Endothelial cell (in vitro differentiated cells): ENCODE data around the gene RPL28. TPM values are rescaled to one million over a fixed set of nuclear protein-coding genes. Genes with fewer than 3 reads are reported as not detected.

Experiments
- DNase-seq: peaks from one replicate; pipeline ENCODE4 v3.0.0; 2021; ENCODE audit warnings: low spot score
- H3K27ac Mint-ChIP-seq: one replicate; pipeline ENCODE4 v1.8.0; 2021; ENCODE audit warnings: mixed read lengths, inconsistent platforms; ENCODE audit not compliant: unreplicated experiment
- H3K27me3 Mint-ChIP-seq: one replicate; pipeline ENCODE4 v1.8.0; 2021; ENCODE audit warnings: mild to moderate bottlenecking, moderate library complexity, mixed read lengths, inconsistent platforms; ENCODE audit not compliant: unreplicated experiment
- H3K36me3 Mint-ChIP-seq: one replicate; pipeline ENCODE4 v1.8.0; 2021; ENCODE audit warnings: mild to moderate bottlenecking, low read depth, mixed read lengths, inconsistent platforms; ENCODE audit not compliant: unreplicated experiment
- H3K4me1 Mint-ChIP-seq: one replicate; pipeline ENCODE4 v1.8.0; 2021; ENCODE audit warnings: mild to moderate bottlenecking, mixed read lengths, inconsistent platforms; ENCODE audit not compliant: unreplicated experiment
- H3K4me3 Mint-ChIP-seq: one replicate; pipeline ENCODE4 v1.8.0; 2021; ENCODE audit warnings: mild to moderate bottlenecking, mixed read lengths, inconsistent platforms; ENCODE audit not compliant: unreplicated experiment
- H3K9me3 Mint-ChIP-seq: one replicate; pipeline ENCODE4 v1.8.0; 2021; ENCODE audit warnings: mixed read lengths, inconsistent platforms; ENCODE audit not compliant: unreplicated experiment
- CTCF ChIP-seq: fragments of 200-600 bp; sonication (generic); IDR thresholded peaks from one replicate; pipeline ENCODE4 v1.5.0; 2021; ENCODE audit warnings: antibody characterized with exemption; ENCODE audit not compliant: unreplicated experiment
- total RNA-seq: library from RNA; stranded (reverse); fragmentation: NEBNext Ultra II Directional; extraction: Animal tissue kit (Norgen Biotek cat#: 25700); gene quantifications from one replicate; pipeline ENCODE4 v1.2.1, GENCODE V29; 2021; ENCODE audit not compliant: unreplicated experiment

The RPL28 gene
- total RNA-seq, 1 donor from 2014 or later: 3,792 TPM

- no peaks in the 10 kb centered on the region for H3K36me3 Mint-ChIP-seq
- no peak for DNase-seq
- H3K27ac Mint-ChIP-seq: no peak overlapping the region
- no peak overlapping the region for H3K4me3 Mint-ChIP-seq
- no peaks in the 10 kb centered on the region for H3K9me3 Mint-ChIP-seq
- no peak for TF ChIP-seq CTCF
- H3K4me1 Mint-ChIP-seq: peaks cover 8% of the 10 kb centered on the region
- H3K27me3 Mint-ChIP-seq: peaks cover 28% of the 10 kb centered on the region
Observed at GRCh38 chr19:55368701-55369563, 16.8 kb upstream of the RPL28 start.

DNA sequence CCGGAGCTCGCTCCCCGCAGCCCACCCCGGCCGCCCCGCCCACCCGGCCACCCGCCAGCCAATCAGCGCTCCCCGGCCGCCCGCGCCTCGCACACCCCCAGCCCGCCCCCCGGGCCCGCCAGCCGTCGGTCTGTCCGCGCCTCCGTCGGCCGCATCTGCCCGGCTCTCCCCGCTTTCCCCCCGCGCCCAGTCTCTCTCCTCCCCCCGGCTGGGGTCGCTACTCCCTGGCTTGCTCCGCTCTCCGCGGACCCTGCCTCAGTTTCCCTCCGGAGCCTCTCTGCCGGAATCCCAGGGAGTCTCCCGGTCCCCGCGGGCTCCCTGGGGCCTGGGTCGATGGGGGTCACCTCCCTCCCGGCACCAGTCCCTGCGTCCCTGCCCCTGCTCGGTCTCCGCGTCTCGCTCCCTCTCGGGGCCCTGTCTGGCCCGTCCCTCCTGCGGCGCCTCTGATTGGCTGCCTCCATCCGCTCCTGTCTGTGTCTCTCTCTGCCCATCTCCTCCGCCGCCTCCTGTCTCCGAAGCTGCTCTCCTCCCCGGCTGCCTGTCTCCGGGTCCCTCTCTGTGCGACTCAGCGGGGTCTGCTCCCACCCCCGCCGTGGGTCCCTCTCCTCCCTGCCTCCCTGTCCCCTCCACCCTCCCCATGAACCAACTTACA, 16.0 kb upstream of the RPL28 start:
- no peak overlapping the region for H3K27ac Mint-ChIP-seq
- H3K4me1 Mint-ChIP-seq: peaks cover 8% of the 10 kb centered on the region
- no peaks in the 10 kb centered on the region for H3K9me3 Mint-ChIP-seq
- H3K4me3 Mint-ChIP-seq: no peak overlapping the region
- no peaks in the 10 kb centered on the region for H3K36me3 Mint-ChIP-seq
- peak; percentile 30 for DNase-seq
- peaks cover 25% of the 10 kb centered on the region for H3K27me3 Mint-ChIP-seq
- TF ChIP-seq CTCF: no peak

GRCh38 chr19:55370305-55370988, 15.3 kb upstream of the RPL28 start, which contains the start of gene IL11:
IL11 (minus strand) TSS chr19:55370463; CDS start chr19:55370310, 153 bp downstream.
- Mint-ChIP-seq H3K9me3 (no peaks in the 10 kb centered on the region), H3K27ac (peak within 1 kb of the TSS; percentile 57), H3K27me3 (peaks cover 23% of the 10 kb centered on the region), H3K4me1 (peaks cover 8% of the 10 kb centered on the region), H3K36me3 (no peaks in the 10 kb centered on the region), H3K4me3 (peak within 1 kb of the TSS; percentile 69)
- TF ChIP-seq CTCF: no peak
- DNase-seq: no peak

DNA sequence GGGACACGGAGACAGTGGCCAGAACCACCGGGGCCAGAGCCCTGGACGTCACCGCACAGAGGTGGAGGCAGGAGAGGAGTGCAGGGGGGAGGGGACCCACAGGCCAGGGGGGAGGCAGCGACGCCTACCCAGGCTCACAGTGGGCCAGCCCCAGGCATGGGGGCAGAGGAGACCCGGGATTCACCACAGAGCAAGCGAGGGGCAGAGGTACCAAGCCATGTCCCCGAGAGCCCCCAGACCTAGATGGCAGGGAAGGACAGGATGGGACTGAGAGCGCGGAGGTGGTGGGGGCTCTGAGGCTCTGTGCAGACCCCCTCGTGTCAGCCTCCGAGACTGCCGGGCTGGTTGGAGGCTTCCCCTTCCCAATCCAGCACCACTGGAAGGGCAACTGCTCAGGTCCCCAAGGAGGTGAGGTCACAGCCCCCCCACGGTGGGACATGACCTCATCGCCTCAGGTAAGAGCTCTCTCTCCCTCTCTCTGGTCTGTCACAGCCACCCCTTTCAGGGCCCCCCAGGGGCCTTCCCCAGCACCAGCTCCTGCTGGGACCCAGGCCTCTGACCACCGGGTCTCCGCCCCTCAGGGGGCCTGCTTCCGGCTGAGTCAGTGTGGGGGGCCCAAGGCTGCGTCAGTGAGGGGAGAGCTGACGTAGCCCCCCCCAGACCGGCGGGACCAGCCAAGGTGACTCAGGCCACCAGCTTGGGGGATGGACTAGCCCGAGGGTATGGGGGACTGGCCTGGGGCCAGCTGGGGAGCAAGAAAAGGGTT, 13.2 kb upstream of the RPL28 start:
- H3K4me1 Mint-ChIP-seq: peaks cover 8% of the 10 kb centered on the region
- H3K4me3 Mint-ChIP-seq: no peak overlapping the region
- no peak for TF ChIP-seq CTCF
- no peaks in the 10 kb centered on the region for H3K9me3 Mint-ChIP-seq
- no peak for DNase-seq
- H3K36me3 Mint-ChIP-seq: no peaks in the 10 kb centered on the region
- peaks cover 25% of the 10 kb centered on the region for H3K27me3 Mint-ChIP-seq
- no peak overlapping the region for H3K27ac Mint-ChIP-seq
